ENCODE data around the gene MORN1. TPM values are rescaled to one million over a fixed set of nuclear protein-coding genes. Genes with fewer than 3 reads are reported as not detected.

The MORN1 gene
- total and polyA plus RNA-seq, 2 donors (not counting 3 experiments of a cell fraction or from before 2014, with no cell fraction given): 4.3 to 6.4 TPM

GRCh38 chr1:2380816-2381591 lies 10.3 kb downstream of the MORN1 start:
- no peaks in the 10 kb centered on the region for H3K36me3 ChIP-seq (ENCODE audit: control insufficient read depth in 2 of 2, extremely low read depth in 1 of 2, insufficient read depth in 2 of 2, low read length in 2 of 2)
- H3K27me3 ChIP-seq (ENCODE audit: control insufficient read depth in 2 of 2, insufficient read depth in 2 of 2, low read length in 2 of 2): no peaks in the 10 kb centered on the region
- H3K27ac ChIP-seq (ENCODE audit: insufficient read depth, low read depth, low read length): no peak overlapping the region
- intact Hi-C loops (cut with micrococcal nuclease): loop anchor here (1.0 to 5.0 kb wide), 6 partner anchors 10 to 186 kb away; partner anchors contain the start of genes MORN1 and RER1
- DNase-seq (ENCODE audit: low read depth, low spot score) (no peak), FAIRE-seq (no peak)
- no peaks in the 10 kb centered on the region for H3K9me3 ChIP-seq (replicated peaks; ENCODE audit: control insufficient read depth, insufficient read depth, low read length)
- H3K4me1 ChIP-seq (ENCODE audit: control insufficient read depth, extremely low read depth, insufficient read depth, low read length): no peaks in the 10 kb centered on the region
- H2AFZ ChIP-seq (ENCODE audit: low read depth, low read length): no peak overlapping the region
- H3K9me1 ChIP-seq (replicated peaks; ENCODE audit: control insufficient read depth, extremely low read depth, insufficient read depth, low read length): no peaks in the 10 kb centered on the region
- H3K9ac ChIP-seq (replicated peaks; ENCODE audit: extremely low read depth, insufficient read depth, low read length): no peak overlapping the region
- H4K20me1 ChIP-seq (replicated peaks; ENCODE audit: control insufficient read depth, extremely low read depth, insufficient read depth, low read length): no peaks in the 10 kb centered on the region
- no peaks in the 10 kb centered on the region for H3K79me2 ChIP-seq (ENCODE audit: control insufficient read depth, insufficient read depth, low read length)
- dilution Hi-C loops (cut with MboI; ENCODE audit: extremely low pct_ligation_motif_present, low sequenced_read_pairs): no loop called here
- H3K4me3 ChIP-seq (replicated peaks in 1 of 3; ENCODE audit: insufficient read depth in 1 of 3, low read depth in 1 of 3, low read length in 3 of 3): no peak overlapping the region
- TF ChIP-seq JUN (IDR thresholded peaks at IDR 0.05; ENCODE audit: borderline replicate concordance, insufficient read depth, insufficient read length, low read depth): no peak
- TF ChIP-seq EZH2 (IDR thresholded peaks at IDR 0.05; ENCODE audit: borderline replicate concordance, low read depth, low read length, severe bottlenecking): no peak
- no peak for TF ChIP-seq MYC (IDR thresholded peaks at IDR 0.05; ENCODE audit: low read depth, low read length)
- TF ChIP-seq FOS (IDR thresholded peaks at IDR 0.05; ENCODE audit: borderline replicate concordance, insufficient read depth, low read length): no peak
- no peak for TF ChIP-seq POLR2A (IDR thresholded peaks at IDR 0.05; ENCODE audit: low read depth, low read length)
- no peak for TF ChIP-seq POLR2AphosphoS5 (IDR thresholded peaks at IDR 0.05; ENCODE audit: insufficient read depth, low read depth, low read length)
- TF ChIP-seq GATA2 (IDR thresholded peaks at IDR 0.05; ENCODE audit: insufficient read depth, insufficient read length, low read depth, low read length): no peak
- no peak for TF ChIP-seq CTCF (IDR thresholded peaks at IDR 0.05; ENCODE audit: extremely low read depth in 1 of 2, insufficient read depth in 1 of 2, low read depth in 1 of 2, low read length in 2 of 2)
- no peak for TF ChIP-seq MAX (IDR thresholded peaks at IDR 0.05; ENCODE audit: insufficient read depth, insufficient read length)
- ChIA-PET CTCF (interaction anchor here (0.6 to 8.9 kb wide), 35 partner anchors 8 to 1044 kb away, joined by 3 to 631 read pairs (median 9); partner anchors contain the start of genes FAAP20, MORN1, RER1 and SKI), POLR2A (interaction anchor here (0.6 to 2.6 kb wide), 5 partner anchors 66 to 186 kb away, joined by 3 to 15 read pairs (median 6); partner anchors contain the start of gene FAAP20)
- BruUV-seq (replicated peaks): no TSS peak
- no peak overlapping the region for H3K4me2 ChIP-seq (ENCODE audit: insufficient read depth, low read length)
